SH-SY5Y (cell line): ENCODE measurements around the gene SLC44A5.

ENCODE experiments used
- GATA2 ChIP-seq: IDR thresholded peaks from 2 replicates; pipeline ENCODE4 v1.6.1; 2011; ENCODE audit warnings: mild to moderate bottlenecking, low read depth, low read length
- GATA3 ChIP-seq: IDR thresholded peaks from 2 replicates; pipeline ENCODE4 v1.6.1; 2011; ENCODE audit warnings: low read depth, mild to moderate bottlenecking, low read length, moderate library complexity

SLC44A5 gene

GRCh38 chr1:75264112-75264511, 346.8 kb downstream of the SLC44A5 start:
- TF ChIP-seq GATA2 (no peak), GATA3 (no peak)

- TF ChIP-seq GATA3 (no peak), GATA2 (no peak)
Observed at GRCh38 chr1:75258351-75258750, 352.6 kb downstream of the SLC44A5 start.

- no peak for TF ChIP-seq GATA3
- no peak for TF ChIP-seq GATA2
Observed at GRCh38 chr1:75257424-75257823, 353.5 kb downstream of the SLC44A5 start.

DNA sequence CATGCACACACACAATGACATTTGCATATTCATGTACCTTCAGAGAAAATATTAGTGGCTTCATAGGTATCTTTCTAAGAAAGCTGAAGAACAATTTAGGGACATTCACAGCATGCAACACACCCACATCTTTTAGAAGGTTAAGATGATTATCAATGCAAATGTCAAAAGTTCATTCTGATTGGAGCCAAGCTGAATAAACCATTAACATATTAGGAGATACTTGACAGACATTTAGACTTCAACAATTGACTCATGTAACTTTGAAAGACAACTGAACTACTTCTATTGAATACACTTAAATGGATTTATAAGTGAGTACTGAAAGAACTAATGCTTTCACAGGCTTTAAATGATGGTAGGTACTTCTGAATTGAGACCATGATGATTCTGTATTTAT, 365.7 kb downstream of the SLC44A5 start:
- TF ChIP-seq GATA3 (no peak), GATA2 (no peak)

DNA sequence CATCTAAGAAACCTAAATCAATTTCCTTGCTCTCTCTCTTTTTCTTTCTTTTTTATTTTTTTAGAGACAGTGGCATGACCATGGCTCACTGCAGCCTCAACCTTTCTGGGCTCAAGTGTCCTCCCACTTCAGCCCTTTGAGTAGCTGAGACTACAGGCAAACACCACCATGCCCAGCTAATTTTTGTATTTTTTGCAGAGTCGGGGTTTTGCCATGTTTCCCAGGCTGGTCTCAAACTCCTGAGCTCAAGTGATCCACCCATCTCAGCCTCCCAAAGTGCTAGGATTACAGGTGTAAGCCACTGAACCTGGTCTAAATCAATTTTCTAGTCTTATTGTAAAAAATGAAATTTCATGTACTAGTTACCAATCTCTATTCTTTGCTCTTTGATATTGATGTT, 367.8 kb downstream of the SLC44A5 start:
- TF ChIP-seq GATA3 (no peak), GATA2 (no peak)

GRCh38 chr1:75237316-75237715, 373.6 kb downstream of the SLC44A5 start:
- TF ChIP-seq GATA2, result no peak
- TF ChIP-seq GATA3, result no peak

DNA sequence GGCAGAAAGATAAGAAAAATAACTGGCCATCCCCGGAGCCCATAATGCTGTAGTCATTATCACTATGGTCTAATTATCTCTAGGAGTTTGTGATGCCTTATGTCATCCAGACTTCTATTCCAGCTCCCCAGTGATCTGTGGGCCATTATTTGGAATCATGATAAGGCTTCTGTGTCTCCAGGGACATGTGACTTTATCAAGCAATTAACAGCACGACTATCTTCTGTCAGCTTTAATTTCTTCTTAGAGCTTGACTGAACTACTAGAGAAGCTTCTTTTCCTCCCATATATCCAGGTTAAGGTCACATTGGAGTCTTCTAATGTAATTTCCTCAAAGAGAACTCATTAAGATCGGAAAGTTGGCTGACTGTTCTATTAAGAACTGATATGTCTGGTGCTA, 376.4 kb downstream of the SLC44A5 start:
- TF ChIP-seq GATA3 (peak; percentile 59; the same call in 1 of the 2 replicates), GATA2 (peak; percentile 56; the same call in 1 of the 2 replicates)

GRCh38 chr1:75233302-75233929, 377.5 kb downstream of the SLC44A5 start:
- TF ChIP-seq GATA3 (no peak), GATA2 (no peak)

- TF ChIP-seq GATA3, result no peak
- no peak for TF ChIP-seq GATA2
Observed at GRCh38 chr1:75220072-75220471, 390.8 kb downstream of the SLC44A5 start.

- TF ChIP-seq GATA3, result no peak
- TF ChIP-seq GATA2, result no peak
Observed at GRCh38 chr1:75214017-75214416, 396.9 kb downstream of the SLC44A5 start.

DNA sequence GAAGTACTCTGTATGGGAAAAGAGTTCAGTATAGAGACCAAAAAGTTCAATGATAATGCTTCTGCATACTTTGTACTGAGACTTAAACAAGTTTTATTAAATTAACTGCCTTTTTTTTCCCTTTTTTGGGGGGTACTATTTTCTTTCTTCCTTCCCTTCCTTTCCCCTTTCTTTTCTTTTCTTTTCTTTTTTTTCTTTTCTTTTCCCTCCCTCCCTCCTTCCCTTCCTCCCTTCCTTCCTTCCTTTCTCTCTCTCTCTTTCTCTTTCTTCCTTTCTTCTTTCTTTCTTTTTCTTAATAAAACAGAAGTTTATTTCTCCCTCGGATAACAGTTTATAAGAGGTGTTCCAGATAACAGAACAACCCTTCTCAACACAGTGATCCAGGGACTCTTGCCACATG, 399.3 kb downstream of the SLC44A5 start:
- TF ChIP-seq GATA2 (no peak), GATA3 (no peak)

DNA sequence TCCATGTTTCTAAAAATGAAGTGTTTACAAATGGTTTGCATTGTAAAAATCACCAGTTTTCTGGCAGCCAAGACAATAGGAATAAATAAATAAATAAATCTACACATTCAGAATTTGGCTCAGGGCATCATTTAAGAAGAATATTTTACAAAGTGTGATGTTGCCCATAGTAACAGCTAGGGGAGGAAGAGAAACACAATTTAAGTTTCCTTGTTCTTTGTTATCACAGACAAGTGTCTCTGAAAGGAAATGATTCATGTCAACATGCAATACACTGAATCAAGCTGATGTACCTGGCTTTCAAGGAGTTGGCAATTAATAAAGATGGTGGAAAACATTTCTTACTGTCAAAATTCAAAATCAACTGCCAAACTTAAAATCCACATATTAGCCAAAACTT, 402.1 kb downstream of the SLC44A5 start:
- TF ChIP-seq GATA2, result no peak
- no peak for TF ChIP-seq GATA3

DNA sequence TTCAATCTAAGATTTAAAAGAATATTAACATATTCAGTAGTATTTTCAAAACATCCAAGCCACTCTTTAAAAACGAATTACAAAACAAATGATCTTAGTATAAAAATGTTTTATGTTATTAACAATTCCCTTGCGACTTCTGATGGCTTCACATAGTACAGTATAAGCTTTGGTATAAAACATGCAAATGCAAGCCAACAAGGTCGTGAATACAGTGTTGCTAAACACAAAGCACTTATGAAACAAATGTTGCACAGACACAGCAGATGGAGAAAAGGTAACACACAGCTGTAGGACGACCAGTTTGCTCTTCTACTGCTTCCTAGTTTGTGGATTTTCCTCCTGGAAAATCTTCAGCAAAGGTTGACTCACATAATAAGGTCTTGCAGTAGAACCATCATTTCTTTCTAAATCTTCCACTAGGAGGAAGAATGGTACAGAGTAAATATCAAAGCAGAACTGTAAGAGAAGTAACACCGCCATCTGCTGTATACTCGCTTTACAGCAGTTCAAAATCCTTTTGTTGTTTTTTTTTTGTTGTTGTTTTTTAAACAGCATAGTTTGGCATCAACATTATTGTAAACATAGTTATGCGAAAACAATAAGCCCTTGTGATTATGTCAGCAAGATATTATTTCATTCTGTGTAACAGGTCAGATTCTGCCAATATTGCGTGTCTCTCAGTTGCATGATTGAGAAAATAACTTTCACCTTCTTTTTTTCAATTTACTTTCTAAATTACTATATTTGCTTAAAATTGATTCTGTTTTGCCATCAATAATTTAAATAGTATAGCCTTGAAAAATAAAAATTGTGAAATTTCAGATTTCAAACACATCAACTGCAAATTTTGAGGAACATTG, 407.3 kb downstream of the SLC44A5 start:
- no peak for TF ChIP-seq GATA2
- TF ChIP-seq GATA3, result no peak

- TF ChIP-seq GATA3 (no peak), GATA2 (no peak)
Observed at GRCh38 chr1:75202751-75203150, 408.2 kb downstream of the SLC44A5 start.

- no peak for TF ChIP-seq GATA2
- no peak for TF ChIP-seq GATA3
Observed at GRCh38 chr1:75198761-75199160, 412.2 kb downstream of the SLC44A5 start.
